Activated CD4-positive, alpha-beta memory T cell treated with anti-CD3 and anti-CD28 coated beads, Interleukin-2, amount 10 ng/mL, durations not matched to agents 7 days and 5 days (primary cell): ENCODE measurements around the gene TMEM150B. TPM values are rescaled to one million over a fixed set of nuclear protein-coding genes. Genes with fewer than 3 reads are reported as not detected.

Experiments used
- CTCF ChIA-PET: fragments of 350-600 bp; sonication (Branson Sonifier 250); formaldehyde crosslinking; loops from one replicate; lab custom pipeline; 2021; ENCODE audit warnings: antibody characterized with exemption, inconsistent platforms; lab: Charles Lee
- POLR2A ChIA-PET: fragments of 350-600 bp; sonication (Branson Sonifier 250); formaldehyde crosslinking; loops from one replicate; lab custom pipeline; 2021; ENCODE audit warnings: antibody characterized with exemption; lab: Charles Lee
- DNase-seq: peaks from one replicate; pipeline ENCODE4 v3.0.0-alpha.2; 2020
- H3K27ac Mint-ChIP-seq: one replicate; pipeline ENCODE4 v1.8.0; 2021; ENCODE audit warnings: mild to moderate bottlenecking, mixed read lengths
- H3K27me3 Mint-ChIP-seq: one replicate; pipeline ENCODE4 v1.8.0; 2021; ENCODE audit warnings: mixed read lengths
- H3K36me3 Mint-ChIP-seq: one replicate; pipeline ENCODE4 v1.8.0; 2021; ENCODE audit warnings: low read depth, mixed read lengths
- H3K4me1 Mint-ChIP-seq: one replicate; pipeline ENCODE4 v1.8.0; 2021; ENCODE audit warnings: mixed read lengths
- H3K4me3 Mint-ChIP-seq: one replicate; pipeline ENCODE4 v1.8.0; 2021; ENCODE audit warnings: mild to moderate bottlenecking, mixed read lengths
- H3K9me3 Mint-ChIP-seq: one replicate; pipeline ENCODE4 v1.8.0; 2021; ENCODE audit warnings: mixed read lengths
- total RNA-seq, 2 experiments: library from RNA; stranded (reverse); gene quantifications; one replicate each; pipeline ENCODE4 v1.2.3, GENCODE V29; 2021

Gene TMEM150B
- total RNA-seq, 2 experiments from 2014 or later: 1.0 to 2.0 TPM

DNA sequence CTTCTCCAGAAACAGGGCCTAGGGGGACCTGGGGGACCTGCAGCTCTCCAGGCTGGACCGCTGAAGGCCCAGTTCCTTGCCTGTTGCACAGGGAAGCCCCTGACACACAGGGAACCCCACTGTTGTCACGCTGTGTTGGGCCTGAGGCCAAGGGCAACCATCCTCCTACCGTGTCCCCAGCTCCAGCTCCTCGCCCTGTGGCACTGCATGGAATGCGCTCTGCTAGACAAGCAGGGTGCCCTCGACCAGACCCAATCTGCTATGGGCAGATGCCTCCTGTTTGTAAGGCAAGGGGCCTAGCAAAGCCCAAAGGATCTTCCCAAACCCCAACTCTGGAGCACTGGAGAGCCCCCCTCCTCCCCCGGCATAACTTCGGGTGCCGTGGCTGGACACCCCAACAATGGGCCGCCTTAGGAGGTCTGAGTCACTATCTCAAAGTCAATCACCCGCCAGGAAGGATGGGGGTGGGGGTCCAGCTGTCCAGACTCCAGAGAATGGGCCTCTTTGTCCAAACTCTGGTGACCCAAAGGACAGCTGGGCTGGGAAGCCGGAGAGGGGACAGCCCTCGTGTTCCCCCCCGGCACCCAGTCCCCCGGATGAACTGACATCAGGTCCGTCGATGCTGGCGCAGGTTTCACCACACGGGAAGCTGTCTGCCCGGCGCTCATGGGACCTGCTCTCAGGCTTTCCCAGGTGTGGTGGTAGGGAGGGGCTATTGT lies 37.6 kb downstream of the TMEM150B start:
- H3K27me3 Mint-ChIP-seq: peaks cover 10% of the 10 kb centered on the region
- H3K4me3 Mint-ChIP-seq: no peak overlapping the region
- CTCF ChIA-PET: interaction anchor here (1.0 to 1.2 kb wide), 2 partner anchors 14 to 16 kb away, joined by 3 to 5 read pairs; no protein-coding TSS in a partner anchor
- peaks cover 14% of the 10 kb centered on the region for H3K4me1 Mint-ChIP-seq
- DNase-seq: no peak
- H3K9me3 Mint-ChIP-seq: no peaks in the 10 kb centered on the region
- no peaks in the 10 kb centered on the region for H3K36me3 Mint-ChIP-seq
- POLR2A ChIA-PET: no interaction called here
- H3K27ac Mint-ChIP-seq: no peak overlapping the region

DNA sequence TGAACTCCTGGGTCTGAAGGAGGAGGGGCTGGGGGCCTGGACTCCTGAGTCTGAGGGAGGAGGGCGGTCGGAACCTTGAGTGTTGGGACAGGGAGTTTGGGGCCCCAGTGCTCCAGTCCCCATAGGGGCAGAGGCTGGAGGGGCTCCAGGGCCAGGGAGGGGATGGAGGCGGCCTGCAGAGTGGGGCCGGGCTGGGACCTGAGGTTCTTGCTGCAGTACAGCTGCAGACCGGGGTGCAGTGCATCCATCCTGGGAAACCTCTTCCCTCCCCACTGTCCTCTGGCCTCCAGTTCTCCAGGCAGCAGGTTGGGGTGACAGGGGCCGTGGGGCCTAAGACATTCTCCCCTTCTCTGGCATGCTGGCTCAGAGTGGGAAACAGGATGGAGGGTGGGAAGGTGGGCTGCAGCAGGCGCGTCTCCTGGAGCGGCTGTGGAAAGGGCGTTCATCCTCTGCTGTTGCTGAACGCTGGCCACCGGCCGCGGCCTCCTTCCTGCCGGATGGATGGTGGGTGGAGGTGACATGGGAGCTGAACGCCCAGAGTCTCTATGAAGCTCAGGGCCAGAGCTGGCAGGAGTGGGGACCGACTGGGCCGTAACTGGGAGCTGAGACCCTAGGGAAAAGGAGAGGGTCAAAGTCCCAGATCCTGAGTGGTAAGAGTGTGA lies 39.8 kb downstream of the TMEM150B start:
- peaks cover 18% of the 10 kb centered on the region for H3K4me1 Mint-ChIP-seq
- no peaks in the 10 kb centered on the region for H3K9me3 Mint-ChIP-seq
- peaks cover 10% of the 10 kb centered on the region for H3K27me3 Mint-ChIP-seq
- ChIA-PET POLR2A (no interaction called here), CTCF (interaction anchor here (0.6 kb wide), 1 partner anchor 804 kb away, joined by 3 read pairs; no protein-coding TSS in a partner anchor)
- H3K4me3 Mint-ChIP-seq: no peak overlapping the region
- H3K36me3 Mint-ChIP-seq: no peaks in the 10 kb centered on the region
- peak overlapping the region; percentile 35 for H3K27ac Mint-ChIP-seq
- no peak for DNase-seq

DNA sequence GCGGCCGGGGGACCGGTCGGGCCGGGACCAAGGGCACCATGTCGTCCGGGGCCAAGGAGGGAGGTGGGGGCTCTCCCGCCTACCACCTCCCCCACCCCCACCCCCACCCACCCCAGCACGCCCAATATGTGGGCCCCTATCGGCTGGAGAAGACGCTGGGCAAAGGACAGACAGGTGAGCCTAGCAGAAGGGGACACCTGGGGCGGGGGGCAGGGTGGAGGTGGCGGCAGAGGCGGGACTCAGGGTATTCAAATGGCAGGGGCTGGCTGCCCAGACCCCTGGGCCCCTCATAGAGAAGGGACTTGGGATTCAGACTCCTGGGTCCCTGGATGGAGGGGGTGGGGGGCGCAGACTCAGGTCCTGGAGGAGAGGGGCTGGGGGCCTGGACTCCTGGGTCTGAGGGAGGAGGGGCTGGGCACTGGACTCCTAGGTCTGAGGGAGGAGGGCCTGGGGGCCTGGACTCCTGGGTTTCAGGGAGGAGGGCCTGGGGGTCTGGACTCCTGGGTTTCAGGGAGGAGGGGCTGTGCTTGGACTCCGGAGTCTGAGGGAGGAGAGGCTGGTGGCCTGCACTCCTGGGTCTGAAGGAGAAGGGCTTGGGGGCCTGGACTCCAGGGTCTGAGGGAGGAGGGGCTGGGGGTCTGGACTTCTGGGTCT lies 40.6 kb downstream of the TMEM150B start:
- no peak for DNase-seq
- Mint-ChIP-seq H3K27ac (no peak overlapping the region), H3K4me1 (peaks cover 26% of the 10 kb centered on the region), H3K36me3 (peaks cover 4% of the 10 kb centered on the region), H3K4me3 (no peak overlapping the region), H3K27me3 (peaks cover 10% of the 10 kb centered on the region), H3K9me3 (no peaks in the 10 kb centered on the region)
- POLR2A ChIA-PET: interaction anchor here (0.6 kb wide), 1 partner anchor 31 kb away, joined by 3 read pairs; no protein-coding TSS in a partner anchor
- CTCF ChIA-PET: no interaction called here

DNA sequence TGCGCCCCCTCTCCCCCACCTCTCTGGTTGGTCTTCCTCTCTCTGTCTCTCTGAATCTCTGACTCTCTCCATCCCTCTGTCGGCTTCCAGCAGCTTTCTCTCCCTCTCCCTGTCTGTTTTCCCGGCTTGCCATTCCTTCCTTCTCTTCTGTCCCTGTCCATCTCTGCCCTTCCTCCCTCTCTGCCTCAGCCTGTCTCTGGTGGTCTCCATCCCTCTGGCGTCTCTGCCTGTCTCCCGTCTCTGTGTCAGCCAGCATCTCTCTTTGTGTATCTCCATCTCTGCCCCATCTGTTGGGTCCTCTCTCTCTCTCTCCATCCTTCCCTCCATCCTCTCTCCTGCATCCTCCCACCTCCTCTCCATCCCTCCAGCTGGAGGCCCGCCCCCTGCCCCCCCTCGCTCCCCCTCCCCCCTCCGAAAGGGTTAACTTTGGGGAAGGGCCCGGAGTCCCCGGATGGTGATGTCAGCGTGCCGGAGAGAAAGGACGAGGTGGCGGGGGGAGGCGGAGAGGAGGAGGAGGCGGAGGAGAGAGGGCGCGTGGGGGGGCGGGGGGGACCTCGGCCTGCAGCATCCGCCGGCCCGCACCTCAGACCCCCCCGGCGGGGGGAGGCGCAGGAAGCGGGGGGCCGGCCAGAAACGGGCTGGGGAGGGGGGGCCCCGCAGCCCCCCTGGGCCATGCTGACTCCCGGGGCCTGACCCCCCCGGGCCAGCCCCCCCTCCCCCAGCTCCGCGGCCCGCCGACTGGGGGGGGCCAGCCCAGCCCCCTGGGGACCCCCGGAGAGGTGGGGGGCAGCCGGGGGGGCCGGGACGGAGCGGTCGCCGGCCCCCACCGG lies 41.4 kb downstream of the TMEM150B start, which contains the start of gene BRSK1:
Gene BRSK1, plus strand, starts transcription at position 450 of the 830 bp plus-strand sequence. CDS start 446 bp downstream, outside the sequence.
- ChIA-PET POLR2A (interaction anchor here (0.6 to 1.1 kb wide), 2 partner anchors 30 to 31 kb away, joined by 3 to 4 read pairs; no protein-coding TSS in a partner anchor), CTCF (interaction anchor here (1.0 to 2.1 kb wide), 2 partner anchors 8 to 18 kb away, joined by 7 to 13 read pairs; no protein-coding TSS in a partner anchor)
- Mint-ChIP-seq H3K4me3 (peak within 1 kb of the TSS; percentile 47), H3K9me3 (no peaks in the 10 kb centered on the region), H3K4me1 (peaks cover 31% of the 10 kb centered on the region), H3K27me3 (peaks cover 10% of the 10 kb centered on the region), H3K36me3 (peaks cover 4% of the 10 kb centered on the region), H3K27ac (no peak within 1 kb of the TSS)
- DNase-seq: peak; percentile 52

DNA sequence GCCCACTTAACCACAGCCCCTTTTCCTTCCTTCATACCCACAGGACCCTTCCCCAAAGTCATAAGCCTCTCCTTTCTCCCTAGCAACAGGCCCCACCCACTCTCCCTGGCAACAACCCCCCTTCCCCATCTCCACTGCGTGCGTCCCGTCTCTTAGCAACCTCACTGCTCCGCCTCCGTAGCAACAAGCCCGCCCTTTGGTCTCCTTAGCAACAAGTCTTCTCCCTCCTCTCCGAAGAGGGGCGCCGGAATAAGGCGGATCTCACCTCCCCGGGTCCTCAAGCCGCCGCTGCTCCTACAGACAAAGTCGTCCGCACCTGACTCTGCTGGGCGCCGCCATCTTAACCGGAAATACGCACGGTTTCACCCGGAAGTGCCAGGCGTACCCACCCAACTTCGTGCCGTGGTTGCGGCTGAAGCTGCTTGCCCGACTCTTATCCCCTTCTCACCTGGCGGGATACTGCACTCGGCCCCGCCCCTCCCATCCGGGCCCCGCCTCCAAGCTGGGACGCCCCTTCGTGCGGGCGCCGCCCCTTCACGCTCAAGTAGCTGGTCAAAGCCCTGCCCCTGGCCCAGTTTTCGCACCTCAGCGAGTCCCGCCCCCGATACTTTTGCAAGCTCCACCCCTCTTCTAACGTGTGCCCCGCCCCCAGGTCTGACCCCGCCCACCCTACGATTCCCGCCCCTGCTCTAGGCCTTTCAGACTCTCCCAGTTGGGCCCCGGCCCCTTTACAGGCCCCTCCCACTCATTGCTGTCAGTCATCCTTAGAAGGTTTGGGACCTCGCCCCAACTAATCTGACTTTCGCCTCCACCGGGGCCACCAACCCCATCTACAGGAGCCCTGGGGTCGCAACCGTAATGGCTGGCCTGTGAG lies 45.1 kb downstream of the TMEM150B start, which contains the start of gene HSPBP1:
Gene HSPBP1, minus strand, starts transcription at position 341 of the 874 bp plus-strand sequence. CDS start 502 bp downstream, outside the sequence.
- H3K4me1 Mint-ChIP-seq: peaks cover 57% of the 10 kb centered on the region
- CTCF ChIA-PET: interaction anchor here (0.5 to 2.9 kb wide), 9 partner anchors 12 to 224 kb away, joined by 3 to 18 read pairs (median 4); partner anchors contain the start of genes PPP6R1 and TMEM238
- POLR2A ChIA-PET: interaction anchor here (0.5 to 6.9 kb wide), 14 partner anchors 12 to 321 kb away, joined by 3 to 96 read pairs (median 4); partner anchors contain the start of genes FIZ1, KMT5C, PPP1R12C and PPP6R1
- peak within 1 kb of the TSS; percentile 97 for H3K27ac Mint-ChIP-seq
- H3K27me3 Mint-ChIP-seq: peaks cover 8% of the 10 kb centered on the region
- peak; percentile 98 for DNase-seq
- no peaks in the 10 kb centered on the region for H3K9me3 Mint-ChIP-seq
- peaks cover 13% of the 10 kb centered on the region for H3K36me3 Mint-ChIP-seq
- H3K4me3 Mint-ChIP-seq: peak within 1 kb of the TSS; percentile 100

DNA sequence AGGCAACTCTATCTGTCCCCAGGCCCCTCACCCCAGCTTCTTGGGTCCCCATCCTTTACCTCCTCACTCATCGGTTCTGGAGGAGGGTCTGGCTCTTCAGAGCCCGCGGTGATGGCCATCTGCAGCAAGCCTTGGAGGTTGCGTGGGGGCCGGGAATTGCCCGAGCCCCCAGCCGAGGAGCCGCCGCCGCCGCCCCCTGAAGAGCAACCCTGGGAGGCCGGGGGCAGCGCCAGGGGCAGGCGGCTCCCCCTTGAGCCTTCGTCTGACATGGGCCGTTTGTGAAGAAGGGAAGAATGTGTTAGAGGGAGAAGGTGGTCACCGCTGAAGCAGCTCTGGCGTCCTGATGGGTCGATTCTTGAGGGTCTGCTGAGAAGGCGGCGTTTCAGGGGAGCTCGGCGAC lies 45.8 kb downstream of the TMEM150B start:
- Mint-ChIP-seq H3K27me3 (peaks cover 8% of the 10 kb centered on the region), H3K4me1 (peaks cover 58% of the 10 kb centered on the region), H3K9me3 (no peaks in the 10 kb centered on the region), H3K4me3 (peak overlapping the region; percentile 100), H3K36me3 (peaks cover 16% of the 10 kb centered on the region), H3K27ac (peak overlapping the region; percentile 97)
- no peak for DNase-seq
- ChIA-PET CTCF (interaction anchor here (0.9 to 2.9 kb wide), 2 partner anchors 12 to 23 kb away, joined by 3 to 18 read pairs; no protein-coding TSS in a partner anchor), POLR2A (interaction anchor here (1.0 to 6.9 kb wide), 8 partner anchors 20 to 320 kb away, joined by 3 to 96 read pairs (median 12); partner anchors contain the start of genes FIZ1, KMT5C, PPP1R12C and PPP6R1)

DNA sequence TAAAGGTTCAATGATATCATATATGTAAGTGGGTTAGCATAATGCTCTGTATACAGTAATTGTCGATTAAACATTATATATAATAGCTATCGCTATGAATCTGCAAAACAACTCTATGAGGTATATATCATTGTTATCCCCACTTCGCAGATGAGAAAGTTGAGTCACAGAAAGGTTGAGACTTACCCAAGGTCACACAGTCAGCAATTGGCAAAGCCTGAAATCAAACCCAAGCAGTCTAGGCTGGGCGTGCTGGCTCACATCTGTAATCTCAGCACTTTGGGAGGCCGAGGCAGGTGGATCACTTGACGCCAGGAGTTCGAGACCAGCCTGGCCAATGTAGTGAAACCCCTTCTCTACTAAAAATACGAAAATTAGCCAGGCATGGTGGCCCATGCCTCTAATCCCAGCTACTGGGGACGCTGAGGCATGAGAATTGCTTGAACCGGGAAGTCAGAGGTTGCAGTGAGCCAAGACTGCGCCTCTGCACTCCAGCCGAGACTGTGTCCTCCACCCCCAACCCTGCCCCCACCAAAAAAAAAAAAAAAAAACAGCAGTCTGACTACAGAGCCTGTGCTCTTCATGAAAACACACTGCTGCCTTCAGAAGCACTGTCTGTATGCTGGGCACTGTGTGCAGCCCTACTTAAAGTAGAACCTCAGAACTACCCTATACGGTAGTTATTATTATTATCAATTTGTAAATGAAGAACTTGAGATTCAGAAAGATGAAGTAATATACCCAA lies 46.6 kb downstream of the TMEM150B start:
- Mint-ChIP-seq H3K9me3 (no peaks in the 10 kb centered on the region), H3K27me3 (peaks cover 7% of the 10 kb centered on the region), H3K4me3 (peak overlapping the region; percentile 100), H3K27ac (peak overlapping the region; percentile 97), H3K36me3 (peaks cover 18% of the 10 kb centered on the region), H3K4me1 (peaks cover 56% of the 10 kb centered on the region)
- POLR2A ChIA-PET: interaction anchor here (1.0 to 6.9 kb wide), 7 partner anchors 19 to 321 kb away, joined by 3 to 96 read pairs (median 15); partner anchors contain the start of genes FIZ1, KMT5C, PPP1R12C and PPP6R1
- CTCF ChIA-PET: interaction anchor here (0.9 to 3.0 kb wide), 7 partner anchors 14 to 189 kb away, joined by 3 to 13 read pairs (median 5); no protein-coding TSS in a partner anchor
- DNase-seq: no peak

DNA sequence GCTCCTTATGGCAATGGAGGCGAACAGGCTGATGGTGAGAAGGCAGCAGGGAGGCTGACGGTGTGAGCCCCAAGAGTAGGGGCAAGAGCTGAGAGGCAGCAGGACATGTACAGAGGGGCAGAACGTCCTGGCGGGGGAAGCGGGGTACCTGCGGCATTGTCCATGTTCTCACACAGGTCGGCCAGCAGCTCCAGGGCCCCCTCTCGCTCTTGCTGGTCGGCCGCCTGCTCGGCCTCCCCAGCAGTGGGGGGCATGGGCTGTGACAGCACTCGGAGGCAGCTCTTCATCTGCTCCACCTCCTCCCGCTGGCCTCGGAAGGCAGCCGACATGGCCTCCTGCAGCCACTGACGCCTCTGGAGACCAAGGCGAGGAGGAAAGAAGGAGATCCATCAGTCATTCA lies 47.6 kb downstream of the TMEM150B start:
- no peaks in the 10 kb centered on the region for H3K27me3 Mint-ChIP-seq
- H3K9me3 Mint-ChIP-seq: no peaks in the 10 kb centered on the region
- H3K4me1 Mint-ChIP-seq: peaks cover 51% of the 10 kb centered on the region
- peak overlapping the region; percentile 97 for H3K27ac Mint-ChIP-seq
- peak overlapping the region; percentile 59 for H3K4me3 Mint-ChIP-seq
- POLR2A ChIA-PET: interaction anchor here (0.9 to 6.9 kb wide), 5 partner anchors 16 to 160 kb away, joined by 3 to 96 read pairs (median 8); partner anchors contain the start of genes PPP1R12C, PPP6R1 and UBE2S
- peaks cover 22% of the 10 kb centered on the region for H3K36me3 Mint-ChIP-seq
- DNase-seq: no peak
- CTCF ChIA-PET: interaction anchor here (1.2 to 3.0 kb wide), 6 partner anchors 15 to 190 kb away, joined by 3 to 13 read pairs (median 7); no protein-coding TSS in a partner anchor

DNA sequence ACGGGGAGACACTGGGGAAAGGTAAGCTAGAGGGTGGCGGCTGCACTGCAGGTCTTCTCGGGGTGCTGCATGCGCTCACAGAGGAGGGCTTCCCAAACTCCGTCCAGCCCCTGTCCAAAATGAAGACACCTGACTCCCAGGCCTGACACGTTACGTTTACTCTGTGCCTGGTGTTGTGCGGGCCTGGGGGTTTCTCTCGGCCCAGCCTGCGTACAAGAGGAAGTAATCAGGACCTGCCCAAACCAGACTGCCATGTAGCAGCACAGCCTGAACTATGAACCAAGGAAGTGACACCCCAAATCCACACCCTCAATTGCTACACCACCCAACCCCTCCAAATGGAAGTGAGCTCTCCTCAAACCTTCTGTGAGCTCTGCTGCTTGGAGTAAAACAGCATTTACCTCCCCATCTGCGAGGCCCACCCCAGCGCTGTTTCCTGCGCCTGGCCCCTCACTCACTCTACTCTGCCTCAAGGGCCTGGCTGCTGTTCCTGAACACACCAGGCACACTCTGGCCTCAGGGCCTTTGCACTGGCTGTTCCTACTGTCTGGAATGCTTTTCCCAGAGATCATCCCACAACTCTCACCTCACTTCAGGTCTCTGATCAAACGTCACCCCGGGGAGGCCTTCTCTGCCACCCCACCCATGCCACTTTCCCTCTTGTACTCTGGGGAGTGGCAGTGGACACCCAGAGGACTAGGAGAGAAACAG lies 48.3 kb downstream of the TMEM150B start:
- Mint-ChIP-seq H3K36me3 (peaks cover 28% of the 10 kb centered on the region), H3K27me3 (no peaks in the 10 kb centered on the region), H3K4me1 (peaks cover 51% of the 10 kb centered on the region), H3K9me3 (no peaks in the 10 kb centered on the region), H3K4me3 (peak overlapping the region; percentile 59), H3K27ac (peak overlapping the region; percentile 97)
- DNase-seq: peak; percentile 31
- CTCF ChIA-PET: interaction anchor here (1.4 to 3.0 kb wide), 5 partner anchors 15 to 190 kb away, joined by 3 to 13 read pairs (median 9); no protein-coding TSS in a partner anchor
- POLR2A ChIA-PET: interaction anchor here (0.9 to 6.9 kb wide), 5 partner anchors 15 to 159 kb away, joined by 3 to 96 read pairs (median 8); partner anchors contain the start of genes PPP1R12C, PPP6R1 and UBE2S
